Esophagus muscularis mucosa (tissue), 4 donors: ENCODE measurements around the gene FNTB. TPM values are rescaled to one million over a fixed set of nuclear protein-coding genes. Genes with fewer than 3 reads are reported as not detected.

Experiments
- DNase-seq: peaks from one replicate; pipeline ENCODE4 v3.0.0-alpha.2; 2017; ENCODE audit errors: extremely low spot score
- H3K27ac ChIP-seq, 4 donors: fragments of 200-600 bp; sonication (generic); replicated peaks in 1 of 4; 1 replicate in 3 of 4; 2 replicates in 1 of 4; pipeline ENCODE4 v1.5.1; 2016 to 2019; ENCODE audit warnings: mild to moderate bottlenecking in 1 of 4
- H3K27me3 ChIP-seq, 4 donors: fragments of 200-600 bp; sonication (generic); one replicate each; pipeline versions ENCODE4 v1.5.1 to v1.6.0; 2016 to 2019
- H3K36me3 ChIP-seq, 4 donors: fragments of 200-600 bp; sonication (generic); one replicate each; pipeline ENCODE4 v1.5.1; 2016 to 2019
- H3K4me1 ChIP-seq, 4 donors: fragments of 200-600 bp; sonication (generic); one replicate each; pipeline ENCODE4 v1.5.1; 2016 to 2019
- H3K4me3 ChIP-seq, 4 donors: fragments of 200-600 bp; sonication (generic); 1 replicate in 2 of 4; 2 replicates in 2 of 4; pipeline ENCODE4 v1.5.1; 2016 to 2019; ENCODE audit warnings: mild to moderate bottlenecking in 4 of 4, moderate library complexity in 1 of 4
- H3K9me3 ChIP-seq, 4 donors: fragments of 200-600 bp; sonication (generic); 1 replicate in 3 of 4; 2 replicates in 1 of 4; pipeline ENCODE4 v1.5.1; 2016 to 2019
- CTCF ChIP-seq, 3 experiments: fragments of 200-600 bp in 2 of 3; fragments of 450-650 bp in 1 of 3; sonication (generic) in 2 of 3; IDR thresholded peaks; one replicate each; pipeline ENCODE4 v1.5.1; 2017 to 2019; ENCODE audit warnings: antibody characterized with exemption in 3 of 3, mild to moderate bottlenecking in 2 of 3, moderate library complexity in 1 of 3
- EP300 ChIP-seq: sonication (generic); formaldehyde crosslinking; IDR thresholded peaks from one replicate; pipeline ENCODE4 v1.6.1; 2017; ENCODE audit warnings: antibody characterized with exemption
- POLR2A ChIP-seq: fragments of 450-650 bp; IDR thresholded peaks from one replicate; pipeline ENCODE4 v1.6.1; 2017; ENCODE audit warnings: antibody characterized with exemption, moderate library complexity, mild to moderate bottlenecking, low read depth
- POLR2AphosphoS5 ChIP-seq, 2 donors: sonication (generic); formaldehyde crosslinking; IDR thresholded peaks; one replicate each; pipeline ENCODE4 v1.6.1; 2017; ENCODE audit warnings: antibody characterized with exemption in 2 of 2
- WGBS: methylation state at CpG from one replicate; pipeline ENCODE4 v1.1.5; 2018; 5-methylcytosine and 5-hydroxymethylcytosine counted together
- intact Hi-C: fragments of 100-400 bp; cut with DNase I; formaldehyde crosslinking; loops from one replicate; pipeline ENCODE4 v1.15.1; 2023
- total RNA-seq, 4 donors: library from RNA; depleted of rRNA; stranded (reverse); fragments of >200 nt; gene quantifications; one replicate each; pipeline versions ENCODE4 v1.1.0 to v1.2.1, GENCODE V29; 2016

The FNTB gene
- total RNA-seq, 4 donors from 2014 or later, result 10.3 to 20.7 (median 15.5) TPM

GRCh38 chr14:64939817-64940190 lies 46.9 kb upstream of the FNTB start:
- H3K4me3 ChIP-seq, result no peak overlapping the region
- no peaks in the 10 kb centered on the region for H3K9me3 ChIP-seq
- 71% methylated on average over 3 of the region's 3 CpGs for WGBS
- H3K36me3 ChIP-seq, result peaks cover 0 to 56% (median 30%) of the 10 kb centered on the region in 4 donors
- H3K4me1 ChIP-seq, result peaks cover 19 to 34% (median 29%) of the 10 kb centered on the region in 4 donors
- peak; percentile 24 for DNase-seq
- intact Hi-C loops, result loop anchor here (5.0 kb wide), 1 partner anchor 118 kb away; no protein-coding TSS in a partner anchor
- no peak overlapping the region for H3K27ac ChIP-seq
- no peaks in the 10 kb centered on the region for H3K27me3 ChIP-seq
- TF ChIP-seq POLR2AphosphoS5 (IDR thresholded peaks at IDR 0.05) (no peak), EP300 (no peak), POLR2A (no peak), CTCF (IDR thresholded peaks at IDR 0.05) (no peak)

- no peak for DNase-seq
- Histone ChIP-seq H3K4me3 (no peak overlapping the region), H3K27me3 (no peaks in the 10 kb centered on the region), H3K4me1 (peaks cover 19 to 28% (median 25%) of the 10 kb centered on the region in 4 donors), H3K9me3 (no peaks in the 10 kb centered on the region), H3K27ac (no peak overlapping the region), H3K36me3 (peaks cover 0 to 62% (median 31%) of the 10 kb centered on the region in 4 donors)
- intact Hi-C loops, result no loop called here
- TF ChIP-seq CTCF (IDR thresholded peaks at IDR 0.05) (no peak), EP300 (no peak), POLR2A (no peak), POLR2AphosphoS5 (IDR thresholded peaks at IDR 0.05) (no peak)
- 97% methylated on average over 3 of the region's 3 CpGs for WGBS
Observed at GRCh38 chr14:64940336-64940910, 46.3 kb upstream of the FNTB start.

DNA sequence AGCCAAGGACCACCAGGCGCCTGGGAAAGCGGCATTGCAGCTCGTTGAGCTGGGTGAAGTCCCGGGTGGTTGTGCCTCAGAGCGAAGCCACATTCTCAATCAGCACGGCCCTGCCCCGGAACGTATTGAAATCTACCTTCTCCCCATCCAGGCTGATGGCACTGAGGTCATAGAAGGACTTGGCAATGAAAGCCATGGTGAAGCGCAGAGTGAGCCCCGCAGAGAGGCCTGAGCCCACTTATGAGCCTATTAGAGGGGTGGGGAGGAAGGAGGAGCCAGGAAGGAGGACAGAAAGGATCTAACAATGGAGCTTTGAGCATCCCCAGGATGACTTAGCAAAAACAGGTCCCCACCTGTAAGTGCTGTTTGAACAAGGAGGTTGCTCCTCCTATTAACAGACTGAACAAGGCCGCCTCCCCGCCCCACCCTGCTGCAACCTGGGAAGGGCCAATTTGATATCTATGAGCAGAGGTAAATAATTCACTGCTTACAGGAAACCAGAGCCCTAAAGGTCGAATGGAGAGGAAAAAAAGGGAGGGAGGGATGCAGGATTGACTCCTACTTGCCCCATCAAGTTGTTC lies 44.1 kb upstream of the FNTB start, which contains the start of gene GPX2:
GPX2 (minus strand) TSS at position 215 of the 581 bp plus-strand sequence; CDS start at position 196, 19 bp downstream.
- intact Hi-C loops, result no loop called here
- H3K4me3 ChIP-seq, result no peak within 1 kb of the TSS

DNA sequence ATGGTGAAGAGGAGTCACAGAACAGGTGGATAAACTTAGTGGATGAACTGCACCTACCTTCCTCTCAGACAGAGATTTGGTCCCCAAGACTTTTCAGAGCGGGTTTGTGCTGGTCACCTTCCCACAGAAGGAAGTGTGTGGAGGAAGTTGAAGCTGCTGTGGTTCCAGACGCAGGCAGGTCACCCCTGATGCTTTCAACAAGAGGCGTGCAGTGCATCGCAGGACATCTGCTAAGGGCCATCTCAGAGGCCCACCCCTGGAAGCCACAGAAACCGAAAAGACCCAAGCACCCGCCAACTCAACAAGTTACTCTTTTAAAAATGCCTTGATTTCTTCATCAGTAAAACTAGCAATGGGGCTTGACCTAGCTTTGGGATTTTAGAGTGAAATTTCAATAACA lies 43.1 kb upstream of the FNTB start:
- Histone ChIP-seq H3K27me3 (no peaks in the 10 kb centered on the region), H3K27ac (no peak overlapping the region), H3K36me3 (peaks cover 0 to 79% (median 46%) of the 10 kb centered on the region in 4 donors), H3K4me1 (no peaks in the 10 kb centered on the region), H3K9me3 (no peaks in the 10 kb centered on the region), H3K4me3 (no peak overlapping the region)
- WGBS, result 85% methylated on average over 5 of the region's 6 CpGs
- TF ChIP-seq EP300 (no peak), CTCF (IDR thresholded peaks at IDR 0.05) (no peak), POLR2AphosphoS5 (IDR thresholded peaks at IDR 0.05) (no peak), POLR2A (no peak)
- intact Hi-C loops, result no loop called here
- DNase-seq, result peak; percentile 45

More for the DNA sequence above, 44.1 kb upstream of the FNTB start, which contains the start of gene GPX2:
- Histone ChIP-seq H3K27me3 (no peaks in the 10 kb centered on the region), H3K36me3 (peaks cover 0 to 75% (median 38%) of the 10 kb centered on the region in 4 donors), H3K27ac (no peak within 1 kb of the TSS), H3K4me1 (peaks cover 1 to 7% (median 4%) of the 10 kb centered on the region in 4 donors), H3K9me3 (no peaks in the 10 kb centered on the region)
- TF ChIP-seq POLR2AphosphoS5 (IDR thresholded peaks at IDR 0.05) (no peak), POLR2A (no peak), EP300 (no peak), CTCF (IDR thresholded peaks at IDR 0.05) (no peak)
- DNase-seq, result peak; percentile 80
- WGBS, result 86% methylated on average over 13 of the region's 13 CpGs
